C4-2B (cell line): ENCODE results near the gene PDGFB.

ENCODE experiments used
- CTCF ChIP-seq: fragments of 450-650 bp; conservative IDR thresholded peaks from 2 replicates; pipeline ENCODE4 v1.5.1; 2017; ENCODE audit warnings: mild to moderate bottlenecking
- ZFX ChIP-seq: fragments of 450-650 bp; IDR thresholded peaks from 2 replicates; pipeline ENCODE4 v1.6.1; 2017

- TF ChIP-seq CTCF (no peak), ZFX (no peak)
Observed at GRCh38 chr22:39266398-39267030, 21.7 kb upstream of the PDGFB start.
